Activated CD8-positive, alpha-beta T cell treated with anti-CD3 and anti-CD28 coated beads for 36 hours (primary cell): Measurements from ENCODE around the gene SORBS2. TPM values are rescaled to one million over a fixed set of nuclear protein-coding genes. Genes with fewer than 3 reads are reported as not detected.

Experiments used
- ATAC-seq: fragments of 200-7000 bp; cut with Tn5 transposase; one replicate; pipeline ENCODE4 v1.10.0; 2021; ENCODE audit warnings: mild to moderate bottlenecking, moderate library complexity
- CTCF ChIA-PET: fragments of 350-600 bp; sonication (Branson Sonifier 250); formaldehyde crosslinking; loops from one replicate; lab custom pipeline; 2021; ENCODE audit warnings: antibody characterized with exemption; lab: Charles Lee
- POLR2A ChIA-PET: fragments of 350-600 bp; sonication (Branson Sonifier 250); formaldehyde crosslinking; loops from one replicate; lab custom pipeline; 2021; ENCODE audit warnings: antibody characterized with exemption; lab: Charles Lee
- DNase-seq: peaks from one replicate; pipeline ENCODE4 v3.0.0-alpha.2; 2020
- H3K27ac Mint-ChIP-seq: one replicate; pipeline ENCODE4 v1.8.0; 2021; ENCODE audit warnings: mild to moderate bottlenecking, mixed read lengths
- H3K27me3 Mint-ChIP-seq: one replicate; pipeline ENCODE4 v1.8.0; 2021; ENCODE audit warnings: mixed read lengths
- H3K36me3 Mint-ChIP-seq: one replicate; pipeline ENCODE4 v1.8.0; 2021; ENCODE audit warnings: low read depth, mixed read lengths
- H3K4me1 Mint-ChIP-seq: one replicate; pipeline ENCODE4 v1.8.0; 2021; ENCODE audit warnings: low read depth, mixed read lengths
- H3K4me3 Mint-ChIP-seq: one replicate; pipeline ENCODE4 v1.8.0; 2021; ENCODE audit warnings: mild to moderate bottlenecking, moderate library complexity, mixed read lengths
- H3K9me3 Mint-ChIP-seq: one replicate; pipeline ENCODE4 v1.8.0; 2021; ENCODE audit warnings: mixed read lengths
- CTCF ChIP-seq: fragments of 200-600 bp; IDR thresholded peaks from one replicate; pipeline ENCODE4 v1.8.0; 2022; ENCODE audit warnings: antibody characterized with exemption, mild to moderate bottlenecking
- intact Hi-C: fragments of 100-400 bp; cut with micrococcal nuclease; formaldehyde crosslinking; loops from one replicate; pipeline ENCODE4 v1.10.0; 2022
- total RNA-seq, 2 experiments: library from RNA; stranded (reverse); gene quantifications; one replicate each; pipeline ENCODE4 v1.2.3, GENCODE V29; 2021

SORBS2 gene
- total RNA-seq, 2 experiments from 2014 or later, result not detected

- no peak overlapping the region for H3K4me3 Mint-ChIP-seq
- no peaks in the 10 kb centered on the region for H3K36me3 Mint-ChIP-seq
- POLR2A ChIA-PET, result no interaction called here
- no peak for TF ChIP-seq CTCF
- no peak for DNase-seq
- H3K4me1 Mint-ChIP-seq, result no peaks in the 10 kb centered on the region
- intact Hi-C loops, result no loop called here
- H3K9me3 Mint-ChIP-seq, result no peaks in the 10 kb centered on the region
- no peak for ATAC-seq
- no peak overlapping the region for H3K27ac Mint-ChIP-seq
- CTCF ChIA-PET, result no interaction called here
- H3K27me3 Mint-ChIP-seq, result peaks cover 1% of the 10 kb centered on the region
Measured at GRCh38 chr4:185797596-185798338, 14.2 kb downstream of the SORBS2 start.

- no peaks in the 10 kb centered on the region for H3K9me3 Mint-ChIP-seq
- ChIA-PET POLR2A (no interaction called here), CTCF (no interaction called here)
- intact Hi-C loops, result no loop called here
- no peaks in the 10 kb centered on the region for H3K36me3 Mint-ChIP-seq
- H3K4me3 Mint-ChIP-seq, result no peak overlapping the region
- ATAC-seq (no peak), DNase-seq (no peak)
- H3K27me3 Mint-ChIP-seq, result peaks cover 1% of the 10 kb centered on the region
- H3K27ac Mint-ChIP-seq, result no peak overlapping the region
- H3K4me1 Mint-ChIP-seq, result no peaks in the 10 kb centered on the region
- no peak for TF ChIP-seq CTCF
Measured at GRCh38 chr4:185797018-185797417, 15.0 kb downstream of the SORBS2 start.

- ChIA-PET POLR2A (no interaction called here), CTCF (no interaction called here)
- intact Hi-C loops, result no loop called here
- Mint-ChIP-seq H3K36me3 (no peaks in the 10 kb centered on the region), H3K9me3 (no peaks in the 10 kb centered on the region), H3K4me3 (no peak overlapping the region), H3K27ac (no peak overlapping the region), H3K4me1 (no peaks in the 10 kb centered on the region), H3K27me3 (peaks cover 1% of the 10 kb centered on the region)
- no peak for DNase-seq
- ATAC-seq, result no peak
- no peak for TF ChIP-seq CTCF
Measured at GRCh38 chr4:185796176-185796575, 15.8 kb downstream of the SORBS2 start.

GRCh38 chr4:185794637-185795036 lies 17.4 kb downstream of the SORBS2 start:
- intact Hi-C loops, result no loop called here
- DNase-seq, result no peak
- TF ChIP-seq CTCF, result no peak
- Mint-ChIP-seq H3K27me3 (peaks cover 1% of the 10 kb centered on the region), H3K36me3 (no peaks in the 10 kb centered on the region), H3K9me3 (no peaks in the 10 kb centered on the region), H3K4me3 (no peak overlapping the region), H3K27ac (no peak overlapping the region), H3K4me1 (no peaks in the 10 kb centered on the region)
- POLR2A ChIA-PET, result no interaction called here
- no peak for ATAC-seq
- CTCF ChIA-PET, result no interaction called here

- ChIA-PET POLR2A (no interaction called here), CTCF (no interaction called here)
- no peak for DNase-seq
- no peak for TF ChIP-seq CTCF
- H3K27me3 Mint-ChIP-seq, result peaks cover 1% of the 10 kb centered on the region
- intact Hi-C loops, result no loop called here
- H3K4me1 Mint-ChIP-seq, result no peaks in the 10 kb centered on the region
- no peak overlapping the region for H3K27ac Mint-ChIP-seq
- no peak overlapping the region for H3K4me3 Mint-ChIP-seq
- no peaks in the 10 kb centered on the region for H3K9me3 Mint-ChIP-seq
- no peaks in the 10 kb centered on the region for H3K36me3 Mint-ChIP-seq
- ATAC-seq, result no peak
Measured at GRCh38 chr4:185793716-185794115, 18.3 kb downstream of the SORBS2 start.
